GM20431 (cell line): ENCODE measurements around the gene PWWP2A.
"Not testable (repeated sequence)": the region's sequence is repeated elsewhere in the genome, so short reads cannot be mapped to it uniquely, and the experiment has no call there.

ENCODE experiments used
- in situ Hi-C: fragments of 300-500 bp; cut with MseI, MboI; formaldehyde crosslinking; loops from one replicate; pipeline ENCODE4 v1.15.0; 2020; ENCODE audit warnings: low sequenced_read_pairs; ENCODE audit not compliant: unreplicated experiment

Gene PWWP2A

GRCh38 chr5:160082614-160083500, 36.4 kb downstream of the PWWP2A start:
- in situ Hi-C loops, result no loop called here

- in situ Hi-C loops, result no loop called here
These were observed 37.8 kb downstream of the PWWP2A start for GRCh38 chr5:160081495-160081894.

GRCh38 chr5:160079753-160080152, 39.5 kb downstream of the PWWP2A start:
- in situ Hi-C loops, result no loop called here

GRCh38 chr5:160076997-160077396, 42.3 kb downstream of the PWWP2A start:
- in situ Hi-C loops, result no loop called here

GRCh38 chr5:160075073-160075472, 44.2 kb downstream of the PWWP2A start:
- in situ Hi-C loops, result no loop called here

GRCh38 chr5:160071916-160072315, 47.3 kb downstream of the PWWP2A start:
- in situ Hi-C loops, result no loop called here

GRCh38 chr5:160071516-160071915, 47.7 kb downstream of the PWWP2A start:
- in situ Hi-C loops, result no loop called here

GRCh38 chr5:160069120-160069519, 50.1 kb downstream of the PWWP2A start:
- in situ Hi-C loops, result not testable (repeated sequence)

GRCh38 chr5:160064995-160065614, 54.1 kb downstream of the PWWP2A start:
- in situ Hi-C loops, result no loop called here

GRCh38 chr5:160064417-160064810, 54.8 kb downstream of the PWWP2A start:
- in situ Hi-C loops, result no loop called here

GRCh38 chr5:160061770-160062169, 57.5 kb downstream of the PWWP2A start:
- in situ Hi-C loops, result no loop called here

GRCh38 chr5:160060001-160060400, 59.2 kb downstream of the PWWP2A start:
- in situ Hi-C loops, result no loop called here

GRCh38 chr5:160057256-160057655, 62.0 kb downstream of the PWWP2A start:
- in situ Hi-C loops, result no loop called here

- in situ Hi-C loops, result no loop called here
These were observed 64.4 kb downstream of the PWWP2A start for GRCh38 chr5:160054831-160055230.

GRCh38 chr5:160054047-160054446, 65.2 kb downstream of the PWWP2A start:
- in situ Hi-C loops, result no loop called here

GRCh38 chr5:160049099-160049498, 70.2 kb downstream of the PWWP2A start:
- in situ Hi-C loops, result no loop called here

GRCh38 chr5:160048131-160048530, 71.1 kb downstream of the PWWP2A start:
- in situ Hi-C loops, result no loop called here

GRCh38 chr5:160047423-160047822, 71.8 kb downstream of the PWWP2A start:
- in situ Hi-C loops, result no loop called here

- in situ Hi-C loops, result no loop called here
These were observed 74.3 kb downstream of the PWWP2A start for GRCh38 chr5:160044967-160045366.

GRCh38 chr5:160044391-160044804, 74.9 kb downstream of the PWWP2A start:
- in situ Hi-C loops, result no loop called here

GRCh38 chr5:160042671-160043070, 76.6 kb downstream of the PWWP2A start:
- in situ Hi-C loops, result no loop called here
